ENCODE data around the gene LYZL4. TPM values are rescaled to one million over a fixed set of nuclear protein-coding genes. Genes with fewer than 3 reads are reported as not detected.

The LYZL4 gene
- total RNA-seq, 1 donor from 2014 or later, result not detected

- Mint-ChIP-seq H3K36me3 (ENCODE audit: low read depth) (no peaks in the 10 kb centered on the region), H3K27ac (ENCODE audit: unreplicated experiment) (no peak overlapping the region), H3K9me3 (ENCODE audit: low read depth) (peaks cover 4% of the 10 kb centered on the region), H3K4me3 (ENCODE audit: unreplicated experiment) (no peak overlapping the region), H3K4me1 (ENCODE audit: low read depth) (no peaks in the 10 kb centered on the region), H3K27me3 (ENCODE audit: low read depth) (peaks cover 26% of the 10 kb centered on the region)
- no peak for DNase-seq (ENCODE audit: low spot score)
- no peak for TF ChIP-seq CTCF (IDR thresholded peaks at IDR 0.05)
Measured at GRCh38 chr3:42402394-42403096, 7.9 kb downstream of the LYZL4 start.

DNA sequence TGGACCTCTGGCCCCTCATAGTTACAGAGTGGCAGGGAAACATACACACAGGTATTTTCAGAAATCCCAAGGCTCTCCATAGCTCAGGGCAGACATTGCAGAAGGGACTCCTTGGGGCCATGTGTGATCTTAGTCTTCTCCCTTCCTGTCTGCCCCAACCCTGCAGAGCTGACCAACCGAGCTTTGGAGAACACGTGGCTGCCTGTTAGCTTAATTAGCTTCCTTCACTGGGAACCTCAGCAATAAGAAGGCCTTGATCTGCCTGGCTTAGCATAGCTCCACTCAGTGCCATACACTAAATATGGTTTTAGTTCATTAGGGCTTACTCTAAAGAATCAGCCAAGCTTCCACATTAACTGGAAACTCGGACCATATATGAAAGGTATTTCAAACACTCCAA, 12.3 kb downstream of the LYZL4 start:
- peaks cover 42% of the 10 kb centered on the region for H3K27me3 Mint-ChIP-seq (ENCODE audit: low read depth)
- H3K4me3 Mint-ChIP-seq (ENCODE audit: unreplicated experiment), result no peak overlapping the region
- H3K36me3 Mint-ChIP-seq (ENCODE audit: low read depth), result no peaks in the 10 kb centered on the region
- no peak for DNase-seq (ENCODE audit: low spot score)
- H3K4me1 Mint-ChIP-seq (ENCODE audit: low read depth), result no peaks in the 10 kb centered on the region
- TF ChIP-seq CTCF (IDR thresholded peaks at IDR 0.05), result no peak
- peaks cover 4% of the 10 kb centered on the region for H3K9me3 Mint-ChIP-seq (ENCODE audit: low read depth)
- no peak overlapping the region for H3K27ac Mint-ChIP-seq (ENCODE audit: unreplicated experiment)

DNA sequence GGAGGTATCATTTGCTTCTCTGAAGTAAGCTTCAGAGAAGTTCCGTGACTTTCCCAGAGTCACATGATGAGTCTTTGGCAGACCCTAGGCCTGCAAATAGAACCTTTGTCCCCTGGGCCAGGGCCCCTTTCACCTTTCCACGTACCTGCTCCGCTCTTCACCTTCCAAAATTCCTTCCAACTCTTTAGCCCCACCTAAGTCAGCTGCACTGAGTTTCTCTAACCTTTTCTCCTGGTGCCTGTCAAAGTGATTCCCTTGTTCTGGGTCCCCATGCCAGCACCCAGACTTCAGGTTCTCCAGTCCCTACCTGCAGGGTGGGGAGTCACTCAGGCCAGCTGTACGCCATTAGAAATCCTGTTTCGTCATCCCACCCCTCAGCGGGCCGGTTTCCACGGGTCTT, 12.8 kb downstream of the LYZL4 start:
- Mint-ChIP-seq H3K27ac (ENCODE audit: unreplicated experiment) (no peak overlapping the region), H3K4me1 (ENCODE audit: low read depth) (no peaks in the 10 kb centered on the region), H3K9me3 (ENCODE audit: low read depth) (peaks cover 4% of the 10 kb centered on the region), H3K36me3 (ENCODE audit: low read depth) (no peaks in the 10 kb centered on the region), H3K4me3 (ENCODE audit: unreplicated experiment) (no peak overlapping the region), H3K27me3 (ENCODE audit: low read depth) (peaks cover 44% of the 10 kb centered on the region)
- no peak for DNase-seq (ENCODE audit: low spot score)
- TF ChIP-seq CTCF (IDR thresholded peaks at IDR 0.05), result no peak

DNA sequence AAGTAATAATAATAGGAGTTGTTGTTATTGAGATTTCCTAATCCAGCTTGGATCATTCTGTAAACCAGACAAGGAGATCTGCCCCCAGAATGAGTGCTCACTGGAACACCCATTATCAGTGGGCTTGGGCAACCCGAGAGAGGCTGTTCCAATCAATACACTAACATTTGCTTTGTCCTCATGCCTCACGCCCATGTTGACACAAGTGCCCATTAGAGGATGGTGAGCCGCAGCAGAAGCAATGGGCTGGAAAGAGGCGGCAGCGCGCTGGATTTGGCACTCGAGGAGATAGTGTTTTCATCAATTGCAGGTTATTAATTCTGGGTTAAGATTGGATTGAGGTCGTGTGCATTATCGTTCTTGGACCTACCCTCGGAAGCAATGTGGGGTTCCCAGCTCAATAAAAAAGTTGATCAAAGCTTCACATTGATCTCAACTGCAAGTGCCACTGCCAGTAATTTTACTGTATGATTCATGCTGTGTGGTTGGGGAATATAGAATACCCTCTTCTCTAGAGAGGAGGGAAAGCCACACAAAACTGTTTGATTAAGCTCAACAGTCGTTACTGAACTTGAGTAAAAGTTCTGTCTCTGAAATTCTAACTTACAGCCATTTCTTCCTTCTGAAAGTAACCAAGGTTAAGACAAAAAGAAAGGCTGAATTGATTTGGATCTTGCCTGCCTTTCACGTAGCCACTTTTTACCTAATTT, 15.7 kb downstream of the LYZL4 start:
- no peaks in the 10 kb centered on the region for H3K36me3 Mint-ChIP-seq (ENCODE audit: low read depth)
- H3K27me3 Mint-ChIP-seq (ENCODE audit: low read depth), result peaks cover 50% of the 10 kb centered on the region
- no peak for TF ChIP-seq CTCF (IDR thresholded peaks at IDR 0.05)
- H3K4me3 Mint-ChIP-seq (ENCODE audit: unreplicated experiment), result no peak overlapping the region
- no peaks in the 10 kb centered on the region for H3K9me3 Mint-ChIP-seq (ENCODE audit: low read depth)
- DNase-seq (ENCODE audit: low spot score), result no peak
- no peaks in the 10 kb centered on the region for H3K4me1 Mint-ChIP-seq (ENCODE audit: low read depth)
- H3K27ac Mint-ChIP-seq (ENCODE audit: unreplicated experiment), result no peak overlapping the region

DNA sequence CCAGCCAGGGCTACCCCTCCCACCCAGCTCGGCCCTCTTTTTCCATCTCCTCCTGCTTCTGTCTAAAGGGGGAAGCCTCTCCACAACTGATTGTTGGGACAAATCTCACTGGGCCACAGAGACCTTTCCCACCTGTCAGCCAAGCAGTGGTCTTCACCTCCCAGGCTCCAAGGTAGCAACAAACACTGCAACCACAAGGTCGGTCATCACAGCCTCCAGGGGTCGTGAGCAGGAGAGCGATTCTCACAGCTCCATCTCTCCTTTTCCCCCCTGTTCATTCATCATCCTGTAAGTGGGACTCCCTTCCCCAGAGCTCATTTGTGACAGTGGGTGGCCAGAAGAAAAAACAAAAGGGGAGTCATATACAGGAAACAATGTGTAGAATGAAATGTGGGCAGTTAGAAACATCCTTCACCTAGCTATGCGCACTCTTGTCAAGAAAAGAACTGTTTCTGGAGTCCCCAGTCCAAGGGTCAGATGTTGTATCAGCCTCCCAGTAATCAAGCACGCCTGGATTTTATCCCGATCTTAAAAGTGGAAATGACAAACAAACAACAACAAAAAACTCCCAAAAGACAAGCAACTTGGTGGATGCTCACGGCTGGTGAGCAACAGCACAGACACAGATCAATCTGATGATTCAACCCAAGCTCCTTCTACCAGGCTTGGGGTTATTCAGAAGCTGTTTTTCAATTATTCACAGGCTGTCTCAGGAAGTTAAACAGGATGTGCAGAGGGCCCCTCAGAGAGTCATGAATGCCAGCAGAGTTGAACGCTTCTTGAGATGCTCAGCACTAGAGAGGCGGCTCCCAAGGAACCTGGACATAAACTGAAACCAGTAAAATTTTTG, 22.4 kb downstream of the LYZL4 start:
- DNase-seq (ENCODE audit: low spot score), result no peak
- Mint-ChIP-seq H3K27ac (ENCODE audit: unreplicated experiment) (no peak overlapping the region), H3K27me3 (ENCODE audit: low read depth) (peaks cover 59% of the 10 kb centered on the region), H3K4me3 (ENCODE audit: unreplicated experiment) (no peak overlapping the region), H3K9me3 (ENCODE audit: low read depth) (no peaks in the 10 kb centered on the region), H3K36me3 (ENCODE audit: low read depth) (peaks cover 2% of the 10 kb centered on the region), H3K4me1 (ENCODE audit: low read depth) (peaks cover 3% of the 10 kb centered on the region)
- TF ChIP-seq CTCF (IDR thresholded peaks at IDR 0.05), result no peak

Measured in chondrocyte (in vitro differentiated cells).